Effector CD4-positive, alpha-beta T cell (primary cell): ENCODE measurements around the gene EVI5.
A peak's percentile ranks its signal among the peaks of the same experiment; 100 is the strongest.
"Not testable (repeated sequence)": the region's sequence is repeated elsewhere in the genome, so short reads cannot be mapped to it uniquely, and the experiment has no call there.

Source experiments
- DNase-seq: peaks from one replicate; pipeline ENCODE4 v3.0.0-alpha.2; 2020

Gene EVI5

GRCh38 chr1:92791487-92792066 lies 6.7 kb upstream of the EVI5 start:
- DNase-seq, result no peak

GRCh38 chr1:92790867-92791266 lies 6.0 kb upstream of the EVI5 start:
- DNase-seq, result no peak

- no peak for DNase-seq
Observed at GRCh38 chr1:92790081-92790480, 5.2 kb upstream of the EVI5 start.

- no peak for DNase-seq
Observed at GRCh38 chr1:92786111-92786901, 1.4 kb upstream of the EVI5 start.

- DNase-seq, result peak; percentile 2
Observed at GRCh38 chr1:92784021-92784638, 778 bp downstream of the EVI5 start.

GRCh38 chr1:92783550-92783949 lies 1.4 kb downstream of the EVI5 start:
- not testable (repeated sequence) for DNase-seq

GRCh38 chr1:92778376-92778775 lies 6.5 kb downstream of the EVI5 start:
- DNase-seq, result no peak

GRCh38 chr1:92774407-92774806 lies 10.5 kb downstream of the EVI5 start:
- DNase-seq, result no peak

GRCh38 chr1:92773749-92774148 lies 11.2 kb downstream of the EVI5 start:
- DNase-seq, result not testable (repeated sequence)

GRCh38 chr1:92769856-92770255 lies 15.1 kb downstream of the EVI5 start:
- no peak for DNase-seq

- no peak for DNase-seq
Observed at GRCh38 chr1:92768915-92769314, 16.0 kb downstream of the EVI5 start.

GRCh38 chr1:92768296-92768695 lies 16.6 kb downstream of the EVI5 start:
- no peak for DNase-seq

GRCh38 chr1:92764116-92764515 lies 20.8 kb downstream of the EVI5 start:
- DNase-seq, result no peak

- DNase-seq, result no peak
Observed at GRCh38 chr1:92762355-92762754, 22.6 kb downstream of the EVI5 start.

- DNase-seq, result no peak
Observed at GRCh38 chr1:92759361-92759760, 25.5 kb downstream of the EVI5 start.

GRCh38 chr1:92756537-92756936 lies 28.4 kb downstream of the EVI5 start:
- no peak for DNase-seq

GRCh38 chr1:92755541-92756461 lies 29.1 kb downstream of the EVI5 start:
- no peak for DNase-seq

GRCh38 chr1:92754719-92755050 lies 30.2 kb downstream of the EVI5 start:
- no peak for DNase-seq

- DNase-seq, result no peak
Observed at GRCh38 chr1:92754000-92754718, 30.7 kb downstream of the EVI5 start.

GRCh38 chr1:92752719-92753118 lies 32.2 kb downstream of the EVI5 start:
- no peak for DNase-seq

GRCh38 chr1:92749024-92749634 lies 35.8 kb downstream of the EVI5 start:
- peak; percentile 7 for DNase-seq

- no peak for DNase-seq
Observed at GRCh38 chr1:92748138-92748537, 36.8 kb downstream of the EVI5 start.
